ENCODE results near the gene CLDN8. TPM values are rescaled to one million over a fixed set of nuclear protein-coding genes. Genes with fewer than 3 reads are reported as not detected.

The CLDN8 gene
- total RNA-seq, 1 donor from 2014 or later, result not detected

- no peak overlapping the region for H3K4me3 Mint-ChIP-seq (ENCODE audit: unreplicated experiment)
- TF ChIP-seq CTCF (IDR thresholded peaks at IDR 0.05), result no peak
- DNase-seq (ENCODE audit: extremely low spot score, unreplicated experiment), result no peak
- no peaks in the 10 kb centered on the region for H3K36me3 Mint-ChIP-seq (ENCODE audit: unreplicated experiment)
- H3K4me1 Mint-ChIP-seq (ENCODE audit: unreplicated experiment), result no peaks in the 10 kb centered on the region
- no peaks in the 10 kb centered on the region for H3K9me3 Mint-ChIP-seq (ENCODE audit: unreplicated experiment)
- peaks cover under 1% of the 10 kb centered on the region for H3K27me3 Mint-ChIP-seq (ENCODE audit: unreplicated experiment)
- no peak overlapping the region for H3K27ac Mint-ChIP-seq (ENCODE audit: unreplicated experiment)
Observed at GRCh38 chr21:30168086-30168485, 47.8 kb downstream of the CLDN8 start.

- no peaks in the 10 kb centered on the region for H3K27me3 Mint-ChIP-seq (ENCODE audit: unreplicated experiment)
- H3K4me3 Mint-ChIP-seq (ENCODE audit: unreplicated experiment), result no peak within 1 kb of the TSS
- H3K4me1 Mint-ChIP-seq (ENCODE audit: unreplicated experiment), result no peaks in the 10 kb centered on the region
- H3K9me3 Mint-ChIP-seq (ENCODE audit: unreplicated experiment), result no peaks in the 10 kb centered on the region
- TF ChIP-seq CTCF (IDR thresholded peaks at IDR 0.05), result no peak
- H3K27ac Mint-ChIP-seq (ENCODE audit: unreplicated experiment), result no peak within 1 kb of the TSS
- no peak for DNase-seq (ENCODE audit: extremely low spot score, unreplicated experiment)
- no peaks in the 10 kb centered on the region for H3K36me3 Mint-ChIP-seq (ENCODE audit: unreplicated experiment)
Observed at GRCh38 chr21:30166705-30167104, 49.2 kb downstream of the CLDN8 start, which contains the start of gene CLDN17. Gene CLDN17, minus strand, starts transcription at chr21:30166805. Its CDS starts 188 bp downstream, at chr21:30166617.

GRCh38 chr21:30166171-30166570 lies 49.7 kb downstream of the CLDN8 start:
- Mint-ChIP-seq H3K27ac (ENCODE audit: unreplicated experiment) (no peak overlapping the region), H3K4me3 (ENCODE audit: unreplicated experiment) (no peak overlapping the region), H3K36me3 (ENCODE audit: unreplicated experiment) (no peaks in the 10 kb centered on the region), H3K4me1 (ENCODE audit: unreplicated experiment) (no peaks in the 10 kb centered on the region), H3K27me3 (ENCODE audit: unreplicated experiment) (no peaks in the 10 kb centered on the region), H3K9me3 (ENCODE audit: unreplicated experiment) (no peaks in the 10 kb centered on the region)
- no peak for DNase-seq (ENCODE audit: extremely low spot score, unreplicated experiment)
- TF ChIP-seq CTCF (IDR thresholded peaks at IDR 0.05), result no peak

- no peaks in the 10 kb centered on the region for H3K4me1 Mint-ChIP-seq (ENCODE audit: unreplicated experiment)
- no peak overlapping the region for H3K27ac Mint-ChIP-seq (ENCODE audit: unreplicated experiment)
- no peaks in the 10 kb centered on the region for H3K27me3 Mint-ChIP-seq (ENCODE audit: unreplicated experiment)
- no peaks in the 10 kb centered on the region for H3K36me3 Mint-ChIP-seq (ENCODE audit: unreplicated experiment)
- no peak overlapping the region for H3K4me3 Mint-ChIP-seq (ENCODE audit: unreplicated experiment)
- no peak for DNase-seq (ENCODE audit: extremely low spot score, unreplicated experiment)
- no peaks in the 10 kb centered on the region for H3K9me3 Mint-ChIP-seq (ENCODE audit: unreplicated experiment)
- no peak for TF ChIP-seq CTCF (IDR thresholded peaks at IDR 0.05)
Observed at GRCh38 chr21:30164796-30165195, 51.1 kb downstream of the CLDN8 start.

Other genes starting within 250 kb of the CLDN8 start
- not detected in 2 replicates for gene CLDN17, start 49.3 kb downstream of the CLDN8 start, total RNA-seq
- not detected in 2 replicates for gene KRTAP24-1, start 66.9 kb upstream of the CLDN8 start, total RNA-seq
- gene KRTAP25-1, start 73.4 kb upstream of the CLDN8 start, total RNA-seq, result not detected in 2 replicates
- gene KRTAP26-1, start 104.2 kb upstream of the CLDN8 start, total RNA-seq, result not detected in 2 replicates
- gene KRTAP27-1, start 121.6 kb upstream of the CLDN8 start, total RNA-seq, result not detected in 2 replicates
- not detected in 2 replicates for gene KRTAP23-1, start 132.5 kb upstream of the CLDN8 start, total RNA-seq
- gene KRTAP13-2, start 156.2 kb upstream of the CLDN8 start, total RNA-seq, result not detected in 2 replicates
- not detected in 2 replicates for gene KRTAP13-1, start 179.9 kb upstream of the CLDN8 start, total RNA-seq
- gene KRTAP13-3, start 209.8 kb upstream of the CLDN8 start, total RNA-seq, result not detected in 2 replicates
- not detected in 2 replicates for gene KRTAP13-4, start 214.1 kb upstream of the CLDN8 start, total RNA-seq
- gene KRTAP15-1, start 224.2 kb upstream of the CLDN8 start, total RNA-seq, result not detected in 2 replicates

Measured in osteocyte (in vitro differentiated cells).